Testis (tissue), 3 donors: ENCODE results near the gene SOX18. TPM values are rescaled to one million over a fixed set of nuclear protein-coding genes. Genes with fewer than 3 reads are reported as not detected.

ENCODE experiments used
- DNase-seq: peaks from one replicate; pipeline ENCODE4 v3.0.0-alpha.2; 2019
- H3K27ac ChIP-seq, 2 donors: fragments of 200-600 bp; sonication (generic); one replicate each; pipeline ENCODE4 v1.5.1; 2019
- H3K27me3 ChIP-seq: fragments of 200-600 bp; sonication (generic); one replicate; pipeline ENCODE4 v1.5.1; 2019
- H3K36me3 ChIP-seq: fragments of 200-600 bp; sonication (generic); one replicate; pipeline ENCODE4 v1.5.1; 2017; ENCODE audit warnings: low read depth; ENCODE audit errors: missing control alignments
- H3K4me1 ChIP-seq: fragments of 200-600 bp; sonication (generic); one replicate; pipeline ENCODE4 v1.5.1; 2019
- H3K4me3 ChIP-seq, 2 donors: fragments of 200-600 bp; sonication (generic); one replicate each; pipeline ENCODE4 v1.5.1; 2017 to 2019
- H3K9me3 ChIP-seq: fragments of 200-600 bp; sonication (generic); one replicate; pipeline ENCODE4 v1.5.1; 2017
- CTCF ChIP-seq, 3 experiments: fragments of 450-650 bp in 2 of 3; fragments of 200-600 bp in 1 of 3; sonication (generic) in 1 of 3; IDR thresholded peaks; one replicate each; pipeline ENCODE4 v1.5.1; 2016 to 2019; ENCODE audit warnings: antibody characterized with exemption in 3 of 3, mild to moderate bottlenecking in 2 of 3, moderate library complexity in 1 of 3
- POLR2A ChIP-seq: fragments of 450-650 bp; IDR thresholded peaks from one replicate; pipeline ENCODE4 v1.6.1; 2017; ENCODE audit warnings: antibody characterized with exemption, mild to moderate bottlenecking, moderate library complexity
- WGBS, 2 donors: methylation state at CpG; one replicate each; pipeline ENCODE4 v1.1.5; 2018; 5-methylcytosine and 5-hydroxymethylcytosine counted together
- intact Hi-C: fragments of 100-400 bp; cut with DNase I; formaldehyde crosslinking; loops from one replicate; pipeline ENCODE4 v1.15.1; 2023; ENCODE audit warnings: low total_unique reads
- polyA plus RNA-seq: library from polyadenylated mRNA; stranded (reverse); fragments of 350-450 nt; fragmentation: Illumina TruSeq; extraction: RNeasy Lipid Tissue Mini Kit (QIAGEN cat#74804); gene quantifications from one replicate; pipeline ENCODE4 v1.2.3, GENCODE V29; 2014; ENCODE audit warnings: low read depth, low replicate concordance; ENCODE audit not compliant: insufficient read depth
- total RNA-seq, 2 donors: library from RNA; depleted of rRNA; stranded (reverse); fragments of >200 nt; gene quantifications; one replicate each; pipeline ENCODE4 v1.2.3, GENCODE V29; 2016

The SOX18 gene
- total and polyA plus RNA-seq, 3 donors from 2014 or later, result 6.1 to 17.1 (median 7.9) TPM

DNA sequence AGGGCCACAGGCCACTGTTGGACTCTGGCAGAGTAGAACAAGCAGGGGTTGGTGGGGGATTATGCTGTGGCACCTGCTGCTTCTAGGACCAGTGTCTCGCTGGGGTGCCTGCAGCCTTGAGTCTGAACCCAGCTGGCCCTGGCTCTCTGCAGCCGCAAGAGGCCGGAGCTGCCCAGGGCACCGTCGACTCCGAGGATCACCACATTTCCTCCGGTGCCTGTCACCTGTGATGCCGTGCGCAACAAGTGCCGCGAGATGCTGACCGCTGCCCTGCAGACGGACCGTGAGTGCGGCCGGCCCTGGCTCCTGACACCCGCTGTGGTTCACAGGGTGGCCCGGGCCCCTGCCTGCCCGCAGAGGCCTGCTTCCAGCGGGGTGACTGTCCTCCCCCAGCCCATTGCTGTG is 19.8 kb upstream of the SOX18 start:
- H3K4me1 ChIP-seq, result peaks cover 9% of the 10 kb centered on the region
- no peak overlapping the region for H3K27ac ChIP-seq
- TF ChIP-seq POLR2A (no peak), CTCF (IDR thresholded peaks at IDR 0.05) (no peak)
- no peaks in the 10 kb centered on the region for H3K36me3 ChIP-seq
- 93 to 95% methylated on average over 7 to 20 of the region's 20 CpGs for WGBS, 2 donors
- intact Hi-C loops, result no loop called here
- no peak for DNase-seq
- no peak overlapping the region for H3K4me3 ChIP-seq
- no peaks in the 10 kb centered on the region for H3K27me3 ChIP-seq
- no peaks in the 10 kb centered on the region for H3K9me3 ChIP-seq

DNA sequence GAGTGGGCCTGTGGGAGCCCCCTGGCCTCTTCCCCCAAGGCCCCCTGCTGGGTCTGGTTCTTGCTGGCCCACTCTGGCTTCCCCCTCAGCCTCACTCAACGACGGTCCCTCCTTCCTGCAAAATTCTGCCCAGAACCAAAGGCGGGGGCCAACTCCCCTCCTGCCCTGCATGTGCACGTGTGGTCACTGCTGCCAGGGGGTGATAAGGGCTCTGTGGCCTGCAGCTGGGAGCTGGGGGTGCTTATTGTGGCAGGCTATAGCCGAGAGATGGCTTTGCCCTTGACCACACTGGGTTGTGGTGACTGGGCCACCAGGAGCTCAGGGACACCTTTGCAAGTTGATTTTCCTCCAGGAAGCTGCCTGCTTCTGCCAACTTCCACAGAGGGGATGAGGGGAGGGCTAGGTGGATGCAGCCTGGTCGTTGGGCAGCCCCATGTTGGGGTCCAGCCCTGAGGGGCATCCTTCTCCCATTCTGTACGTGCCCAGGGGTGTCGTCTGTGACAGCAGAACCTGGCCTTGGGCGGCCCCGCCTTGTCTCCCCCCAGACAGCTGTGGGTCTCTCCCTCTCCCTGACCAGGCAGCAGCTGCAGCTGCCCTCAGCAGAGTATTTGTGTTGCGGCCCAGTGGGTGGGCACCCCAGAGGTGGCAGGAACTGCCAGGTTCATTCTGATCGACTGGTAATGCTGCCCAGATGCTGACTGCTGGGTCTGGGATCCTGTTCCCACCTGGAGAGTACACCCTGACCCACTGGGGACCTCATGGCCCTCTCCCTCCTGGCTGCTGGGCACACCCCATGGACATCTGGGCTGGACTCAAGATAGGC is 19.2 kb upstream of the SOX18 start:
- Histone ChIP-seq H3K9me3 (no peaks in the 10 kb centered on the region), H3K27ac (no peak overlapping the region), H3K36me3 (no peaks in the 10 kb centered on the region), H3K4me1 (peaks cover 14% of the 10 kb centered on the region), H3K4me3 (no peak overlapping the region), H3K27me3 (no peaks in the 10 kb centered on the region)
- intact Hi-C loops, result no loop called here
- DNase-seq, result no peak
- TF ChIP-seq CTCF (IDR thresholded peaks at IDR 0.05), result no peak
- TF ChIP-seq POLR2A, result no peak
- WGBS, 2 donors, result 79 to 80% methylated on average over 8 to 12 of the region's 12 CpGs

DNA sequence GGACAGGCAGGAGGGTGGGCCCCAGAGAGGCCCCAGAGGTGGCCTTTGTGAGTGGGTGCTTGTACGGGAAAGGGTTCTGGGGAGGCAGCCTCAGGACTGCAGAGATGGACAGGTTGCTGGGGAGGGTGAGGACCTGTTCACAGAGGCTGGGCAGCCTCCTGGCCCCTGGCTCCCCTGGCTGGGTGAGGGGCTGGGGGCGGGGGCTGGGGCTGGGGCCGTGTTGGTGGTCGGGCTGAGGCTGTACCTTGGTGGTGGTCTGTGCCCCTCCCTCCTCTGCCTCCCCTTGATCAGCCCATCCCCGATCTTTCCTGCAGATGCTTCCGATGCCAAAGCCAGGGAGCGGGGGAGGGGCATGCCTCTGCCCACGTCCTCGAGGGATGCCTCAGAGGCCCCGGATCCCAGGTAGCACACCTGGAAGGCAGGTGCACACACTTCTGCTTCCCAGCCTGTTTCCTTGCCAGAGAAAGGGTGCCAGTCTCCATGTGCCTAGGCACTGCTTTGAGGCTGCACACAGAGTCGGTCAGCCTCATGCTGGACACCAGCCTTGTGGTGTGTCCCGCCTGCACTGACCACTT is 18.4 kb upstream of the SOX18 start:
- Histone ChIP-seq H3K4me1 (peaks cover 14% of the 10 kb centered on the region), H3K27me3 (no peaks in the 10 kb centered on the region), H3K36me3 (no peaks in the 10 kb centered on the region), H3K27ac (no peak overlapping the region), H3K4me3 (no peak overlapping the region), H3K9me3 (no peaks in the 10 kb centered on the region)
- intact Hi-C loops, result no loop called here
- no peak for DNase-seq
- WGBS, 2 donors, result 77 to 78% methylated on average over 9 to 12 of the region's 12 CpGs
- TF ChIP-seq POLR2A, result no peak

DNA sequence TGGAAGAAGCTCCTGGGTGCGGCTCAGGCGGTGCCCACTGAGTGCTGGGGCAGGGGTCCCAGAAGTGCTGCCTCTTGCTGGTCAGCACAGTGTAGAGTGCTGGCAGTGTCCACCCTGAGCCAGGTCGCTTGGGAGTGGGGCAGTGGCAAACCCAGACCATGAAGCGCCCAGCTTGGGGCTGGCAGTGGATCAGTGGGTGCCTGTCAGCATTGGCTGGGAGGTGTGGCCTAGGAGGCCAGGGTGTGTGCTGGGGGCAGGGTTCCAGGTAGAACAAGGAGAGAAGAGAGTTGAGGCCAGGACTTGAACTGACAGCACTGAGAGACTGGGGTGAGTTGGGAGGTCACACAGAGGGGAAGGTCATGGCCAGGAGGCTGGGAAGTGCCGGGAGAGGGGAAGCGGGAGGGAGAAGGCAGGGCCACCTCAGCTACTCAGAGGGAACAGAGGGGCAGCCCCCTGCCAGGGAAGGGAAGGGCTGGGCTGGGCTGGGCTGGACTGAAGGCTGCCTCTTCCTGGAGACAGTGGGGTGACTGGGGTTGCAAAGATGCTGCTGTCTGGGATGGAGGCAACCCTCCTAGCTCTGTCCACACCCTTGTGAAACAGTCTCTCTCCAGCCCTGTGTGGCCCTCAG is 17.7 kb upstream of the SOX18 start:
- DNase-seq, result no peak
- 71 to 86% methylated on average over 2 to 6 of the region's 6 CpGs for WGBS, 2 donors
- peaks cover 20% of the 10 kb centered on the region for H3K4me1 ChIP-seq
- no peaks in the 10 kb centered on the region for H3K36me3 ChIP-seq
- intact Hi-C loops, result no loop called here
- no peak overlapping the region for H3K4me3 ChIP-seq
- no peaks in the 10 kb centered on the region for H3K9me3 ChIP-seq
- no peak overlapping the region for H3K27ac ChIP-seq
- no peaks in the 10 kb centered on the region for H3K27me3 ChIP-seq
- TF ChIP-seq CTCF (IDR thresholded peaks at IDR 0.05) (no peak), POLR2A (no peak)

GRCh38 chr20:64065974-64066343 is 16.5 kb upstream of the SOX18 start:
- H3K9me3 ChIP-seq, result no peaks in the 10 kb centered on the region
- no peaks in the 10 kb centered on the region for H3K27me3 ChIP-seq
- no peaks in the 10 kb centered on the region for H3K36me3 ChIP-seq
- WGBS, 2 donors, result 59 to 80% methylated on average over 1 to 5 of the region's 5 CpGs
- no peak for DNase-seq
- no peak for TF ChIP-seq POLR2A
- TF ChIP-seq CTCF (IDR thresholded peaks at IDR 0.05), result no peak
- peaks cover 20% of the 10 kb centered on the region for H3K4me1 ChIP-seq
- H3K4me3 ChIP-seq, result no peak overlapping the region
- intact Hi-C loops, result no loop called here
- H3K27ac ChIP-seq, result no peak overlapping the region
